Esophagus muscularis mucosa (tissue), 4 donors: ENCODE results near the gene NDUFB7. TPM values are rescaled to one million over a fixed set of nuclear protein-coding genes. Genes with fewer than 3 reads are reported as not detected.
"Not testable (repeated sequence)": the region's sequence is repeated elsewhere in the genome, so short reads cannot be mapped to it uniquely, and the experiment has no call there.

ENCODE experiments used
- DNase-seq: peaks from one replicate; pipeline ENCODE4 v3.0.0-alpha.2; 2017; ENCODE audit errors: extremely low spot score
- H3K27ac ChIP-seq, 4 donors: fragments of 200-600 bp; sonication (generic); replicated peaks in 1 of 4; 1 replicate in 3 of 4; 2 replicates in 1 of 4; pipeline ENCODE4 v1.5.1; 2016 to 2019; ENCODE audit warnings: mild to moderate bottlenecking in 1 of 4
- H3K27me3 ChIP-seq, 4 donors: fragments of 200-600 bp; sonication (generic); one replicate each; pipeline versions ENCODE4 v1.5.1 to v1.6.0; 2016 to 2019
- H3K36me3 ChIP-seq, 4 donors: fragments of 200-600 bp; sonication (generic); one replicate each; pipeline ENCODE4 v1.5.1; 2016 to 2019
- H3K4me1 ChIP-seq, 4 donors: fragments of 200-600 bp; sonication (generic); one replicate each; pipeline ENCODE4 v1.5.1; 2016 to 2019
- H3K4me3 ChIP-seq, 4 donors: fragments of 200-600 bp; sonication (generic); 1 replicate in 2 of 4; 2 replicates in 2 of 4; pipeline ENCODE4 v1.5.1; 2016 to 2019; ENCODE audit warnings: mild to moderate bottlenecking in 4 of 4, moderate library complexity in 1 of 4
- H3K9me3 ChIP-seq, 4 donors: fragments of 200-600 bp; sonication (generic); 1 replicate in 3 of 4; 2 replicates in 1 of 4; pipeline ENCODE4 v1.5.1; 2016 to 2019
- CTCF ChIP-seq, 3 experiments: fragments of 200-600 bp in 2 of 3; fragments of 450-650 bp in 1 of 3; sonication (generic) in 2 of 3; IDR thresholded peaks; one replicate each; pipeline ENCODE4 v1.5.1; 2017 to 2019; ENCODE audit warnings: antibody characterized with exemption in 3 of 3, mild to moderate bottlenecking in 2 of 3, moderate library complexity in 1 of 3
- EP300 ChIP-seq: sonication (generic); formaldehyde crosslinking; IDR thresholded peaks from one replicate; pipeline ENCODE4 v1.6.1; 2017; ENCODE audit warnings: antibody characterized with exemption
- POLR2A ChIP-seq: fragments of 450-650 bp; IDR thresholded peaks from one replicate; pipeline ENCODE4 v1.6.1; 2017; ENCODE audit warnings: antibody characterized with exemption, moderate library complexity, mild to moderate bottlenecking, low read depth
- POLR2AphosphoS5 ChIP-seq, 2 donors: sonication (generic); formaldehyde crosslinking; IDR thresholded peaks; one replicate each; pipeline ENCODE4 v1.6.1; 2017; ENCODE audit warnings: antibody characterized with exemption in 2 of 2
- WGBS: methylation state at CpG from one replicate; pipeline ENCODE4 v1.1.5; 2018; 5-methylcytosine and 5-hydroxymethylcytosine counted together
- intact Hi-C: fragments of 100-400 bp; cut with DNase I; formaldehyde crosslinking; loops from one replicate; pipeline ENCODE4 v1.15.1; 2023
- total RNA-seq, 4 donors: library from RNA; depleted of rRNA; stranded (reverse); fragments of >200 nt; gene quantifications; one replicate each; pipeline versions ENCODE4 v1.1.0 to v1.2.1, GENCODE V29; 2016

NDUFB7 gene
- total RNA-seq, 4 donors from 2014 or later: 297 to 522 (median 319) TPM

- 84% methylated on average over 3 of the region's 3 CpGs for WGBS
- intact Hi-C loops: no loop called here
Measured at GRCh38 chr19:14595558-14595957, 23.7 kb upstream of the NDUFB7 start.

GRCh38 chr19:14589433-14589832 lies 17.6 kb upstream of the NDUFB7 start:
- H3K27ac ChIP-seq, H3K36me3 ChIP-seq, DNase-seq, intact Hi-C loops, H3K4me3 ChIP-seq, H3K4me1 ChIP-seq, H3K9me3 ChIP-seq: not testable (repeated sequence)
- peaks cover 0 to 24% (median 0%) of the 10 kb centered on the region in 4 donors for H3K27me3 ChIP-seq
- no CpG with 5 or more reads among the region's 4 CpGs for WGBS

More at GRCh38 chr19:14595558-14595957, 23.7 kb upstream of the NDUFB7 start:
- no peaks in the 10 kb centered on the region for H3K36me3 ChIP-seq
- TF ChIP-seq EP300 (no peak), POLR2AphosphoS5 (IDR thresholded peaks at IDR 0.05) (no peak), POLR2A (no peak), CTCF (IDR thresholded peaks at IDR 0.05) (no peak)
- no peak overlapping the region for H3K4me3 ChIP-seq
- H3K27ac ChIP-seq: no peak overlapping the region
- H3K9me3 ChIP-seq: no peaks in the 10 kb centered on the region
- no peak for DNase-seq
- H3K4me1 ChIP-seq: no peaks in the 10 kb centered on the region
- peaks cover 0 to 32% (median 0%) of the 10 kb centered on the region in 4 donors for H3K27me3 ChIP-seq

- H3K4me1 ChIP-seq, DNase-seq, intact Hi-C loops, H3K9me3 ChIP-seq, H3K27ac ChIP-seq, H3K27me3 ChIP-seq, H3K4me3 ChIP-seq, H3K36me3 ChIP-seq: not testable (repeated sequence)
- 62% methylated on average over 3 of the region's 3 CpGs for WGBS
Measured at GRCh38 chr19:14585187-14585586, 13.3 kb upstream of the NDUFB7 start.

- intact Hi-C loops, H3K27ac ChIP-seq, H3K27me3 ChIP-seq, H3K36me3 ChIP-seq, DNase-seq, H3K4me1 ChIP-seq, H3K9me3 ChIP-seq, H3K4me3 ChIP-seq: not testable (repeated sequence)
- 94% methylated on average over 5 of the region's 5 CpGs for WGBS
Measured at GRCh38 chr19:14584372-14584771, 12.5 kb upstream of the NDUFB7 start.

- Histone ChIP-seq H3K36me3 (no peaks in the 10 kb centered on the region), H3K27me3 (no peaks in the 10 kb centered on the region), H3K27ac (no peak within 1 kb of the TSS), H3K4me3 (no peak within 1 kb of the TSS), H3K4me1 (no peaks in the 10 kb centered on the region), H3K9me3 (no peaks in the 10 kb centered on the region)
- 36% methylated on average over 6 of the region's 6 CpGs for WGBS
- intact Hi-C loops: no loop called here
- TF ChIP-seq CTCF (IDR thresholded peaks at IDR 0.05) (no peak), POLR2A (no peak), POLR2AphosphoS5 (IDR thresholded peaks at IDR 0.05) (no peak), EP300 (no peak)
- no peak for DNase-seq
Measured at GRCh38 chr19:14582894-14583340, 11.1 kb upstream of the NDUFB7 start, which contains the start of gene CLEC17A. Gene CLEC17A, plus strand, starts transcription at chr19:14583084. Its CDS starts 77 bp downstream, at chr19:14583161.

GRCh38 chr19:14580623-14581237 lies 8.9 kb upstream of the NDUFB7 start:
- H3K4me3 ChIP-seq: no peak overlapping the region
- intact Hi-C loops: no loop called here
- H3K9me3 ChIP-seq: no peaks in the 10 kb centered on the region
- H3K27me3 ChIP-seq: no peaks in the 10 kb centered on the region
- no peaks in the 10 kb centered on the region for H3K36me3 ChIP-seq
- no peak for DNase-seq
- no peak for TF ChIP-seq EP300
- TF ChIP-seq POLR2AphosphoS5 (IDR thresholded peaks at IDR 0.05): no peak
- no peak for TF ChIP-seq POLR2A
- no peak for TF ChIP-seq CTCF (IDR thresholded peaks at IDR 0.05)
- no peak overlapping the region for H3K27ac ChIP-seq
- WGBS: 58% methylated on average over 6 of the region's 6 CpGs
- no peaks in the 10 kb centered on the region for H3K4me1 ChIP-seq
